HCT116 (cell line): ENCODE data around the gene TOPORS. TPM values are rescaled to one million over a fixed set of nuclear protein-coding genes. Genes with fewer than 3 reads are reported as not detected.
"Not testable (repeated sequence)": the region's sequence is repeated elsewhere in the genome, so short reads cannot be mapped to it uniquely, and the experiment has no call there.

ENCODE experiments used
- ATAC-seq: fragments of 200-7000 bp; cut with Tn5 transposase; 2 replicates; pipeline ENCODE4 v1.9.1; 2020; ENCODE audit warnings: mild to moderate bottlenecking, moderate library complexity
- BruUV-seq: library from RNA; stranded (reverse); fragments of 400-500 nt; replicated peaks from 2 replicates; lab custom pipeline; 2021; lab: Mats Ljungman, UMichigan
- CTCF ChIA-PET: fragments of 300-600 bp; sonication (Branson Sonifier 250); formaldehyde crosslinking; loops from one replicate; lab custom pipeline; 2021; ENCODE audit warnings: antibody characterized with exemption; lab: Charles Lee
- POLR2A ChIA-PET: fragments of 300-600, 350-600 bp; sonication (Branson Sonifier 250); formaldehyde crosslinking; loops from one replicate; lab custom pipeline; 2021; ENCODE audit warnings: antibody characterized with exemption; lab: Charles Lee
- RAD21 ChIA-PET, 2 experiments: fragments of 300-600 bp; sonication (Branson Sonifier 250); formaldehyde crosslinking; loops; one replicate each; lab custom pipeline; 2023; ENCODE audit warnings: low total read pairs in 2 of 2; ENCODE audit not compliant: uncharacterized antibody in 2 of 2, unreplicated experiment in 2 of 2, low non-redundant PET in 1 of 2; lab: Charles Lee
- DNase-seq: peaks from one replicate; pipeline ENCODE4 v3.0.0-alpha.2; 2010; ENCODE audit warnings: low read depth, low spot score
- H2AFZ ChIP-seq: fragments of 200-600 bp; shearing (Covaris generic), sonication (generic); 2 replicates; pipeline ENCODE4 v1.6.1; 2017; ENCODE audit warnings: low read depth, mixed run types, mixed read lengths, antibody characterized with exemption, low read length; ENCODE audit not compliant: poor library complexity, severe bottlenecking
- H3K27ac ChIP-seq: 2 replicates; pipeline ENCODE4 v1.5.1; 2012; ENCODE audit warnings: low read depth, low read length
- H3K27me3 ChIP-seq: fragments of 200-600 bp; sonication (generic); 2 replicates; pipeline ENCODE4 v1.6.1; 2016; ENCODE audit warnings: mixed run types, low read length, mixed read lengths; ENCODE audit not compliant: insufficient read depth
- H3K36me3 ChIP-seq, 2 experiments: fragments of 200-500 bp in 1 of 2; fragments of 200-600 bp in 1 of 2; sonication (Bioruptor generic) in 1 of 2; sonication (generic) in 1 of 2; 2 replicates each; pipeline versions ENCODE4 v1.5.1 to v1.6.1; 2014 to 2016; ENCODE audit warnings: low read length in 2 of 2, inconsistent platforms in 1 of 2, mixed read lengths in 1 of 2, mixed run types in 1 of 2; ENCODE audit not compliant: insufficient read depth in 2 of 2, control insufficient read depth in 1 of 2
- H3K4me1 ChIP-seq, 2 experiments: fragments of 200-600 bp in 1 of 2; sonication (generic) in 1 of 2; 2 replicates each; pipeline versions ENCODE4 v1.5.1 to v1.6.1; 2012 to 2017; ENCODE audit warnings: low read length in 2 of 2, inconsistent platforms in 1 of 2, mild to moderate bottlenecking in 1 of 2, mixed read lengths in 1 of 2, mixed run types in 1 of 2, moderate library complexity in 1 of 2; ENCODE audit not compliant: insufficient read depth in 2 of 2, control insufficient read depth in 1 of 2
- H3K4me2 ChIP-seq: fragments of 200-600 bp; sonication (generic); 2 replicates; pipeline ENCODE4 v1.6.1; 2017; ENCODE audit warnings: mixed run types, low read length, mixed read lengths
- H3K4me3 ChIP-seq, 2 experiments: fragments of 200-600 bp in 1 of 2; sonication (generic) in 1 of 2; replicated peaks in 1 of 2; 2 replicates each; pipeline ENCODE4 v1.5.1; 2011 to 2016; ENCODE audit warnings: low read length in 2 of 2, control low read depth in 1 of 2, low read depth in 1 of 2, mild to moderate bottlenecking in 1 of 2, mixed read lengths in 1 of 2, mixed run types in 1 of 2
- H3K79me2 ChIP-seq: fragments of 200-600 bp; sonication (generic); 2 replicates; pipeline ENCODE4 v1.6.1; 2017; ENCODE audit warnings: mild to moderate bottlenecking, mixed run types, low read length, moderate library complexity, mixed read lengths; ENCODE audit not compliant: insufficient read depth
- H3K9ac ChIP-seq: fragments of 200-600 bp; sonication (generic); 2 replicates; pipeline ENCODE4 v1.6.1; 2016; ENCODE audit warnings: low read length, mixed read lengths
- H3K9me2 ChIP-seq: fragments of 200-600 bp; sonication (generic), shearing (Covaris generic); 2 replicates; pipeline ENCODE4 v1.6.1; 2017; ENCODE audit warnings: mixed run types, mild to moderate bottlenecking, moderate library complexity; ENCODE audit not compliant: insufficient read depth
- H3K9me3 ChIP-seq, 2 experiments: fragments of 200-500 bp in 1 of 2; fragments of 200-600 bp in 1 of 2; sonication (Bioruptor generic) in 1 of 2; sonication (generic) in 1 of 2; 2 replicates each; pipeline ENCODE4 v1.6.1; 2014 to 2017; ENCODE audit warnings: low read length in 2 of 2, mixed read lengths in 2 of 2, inconsistent platforms in 1 of 2, low read depth in 1 of 2, mild to moderate bottlenecking in 1 of 2, mixed run types in 1 of 2, moderate library complexity in 1 of 2; ENCODE audit not compliant: control insufficient read depth in 1 of 2, insufficient read depth in 1 of 2
- H4K20me1 ChIP-seq: fragments of 200-600 bp; sonication (generic), shearing (Covaris generic); 2 replicates; pipeline ENCODE4 v1.6.1; 2017; ENCODE audit warnings: mixed run types, mild to moderate bottlenecking, moderate library complexity; ENCODE audit not compliant: insufficient read depth
- EGR1 ChIP-seq: IDR thresholded peaks from 2 replicates; pipeline ENCODE4 v1.6.1; 2012; ENCODE audit warnings: low read depth
- ELF1 ChIP-seq: IDR thresholded peaks from 2 replicates; pipeline ENCODE4 v1.6.1; 2012; ENCODE audit warnings: low read depth, borderline replicate concordance
- POLR2AphosphoS5 ChIP-seq: IDR thresholded peaks from 2 replicates; pipeline ENCODE4 v1.6.1; 2011; ENCODE audit warnings: mild to moderate bottlenecking, low read depth, low read length, moderate library complexity
- RAD21 ChIP-seq: IDR thresholded peaks from 2 replicates; pipeline ENCODE4 v1.6.1; 2012; ENCODE audit warnings: low read depth, mild to moderate bottlenecking
- REST ChIP-seq: IDR thresholded peaks from 2 replicates; pipeline ENCODE4 v1.6.1; 2012; ENCODE audit warnings: low read depth
- ZFX ChIP-seq: fragments of 450-650 bp; IDR thresholded peaks from 2 replicates; pipeline ENCODE4 v1.6.1; 2017
- ZNF274 ChIP-seq: fragments of 200-500 bp; sonication (Bioruptor generic); IDR thresholded peaks from 2 replicates; pipeline ENCODE4 v1.6.1; 2014; ENCODE audit warnings: mild to moderate bottlenecking, low read depth, low read length, inconsistent platforms
- intact Hi-C: fragments of 100-400 bp; cut with micrococcal nuclease; formaldehyde crosslinking; loops from 2 replicates; pipeline ENCODE4 v1.10.0; 2022
- total RNA-seq: library from RNA; stranded (reverse); gene quantifications from one replicate; pipeline ENCODE4 v1.2.1, GENCODE V29; 2021; ENCODE audit not compliant: unreplicated experiment
- TF ChIP-seq, protein P1 (sequence below): IDR thresholded peaks from 2 replicates; pipeline ENCODE4 v1.6.1; 2011; ENCODE audit warnings: mild to moderate bottlenecking, low read length, moderate library complexity; ENCODE audit not compliant: insufficient replicate concordance; ENCODE audit errors: extremely low read depth

TOPORS gene
- total RNA-seq, 1 experiment from 2014 or later: 12.7 TPM

DNA sequence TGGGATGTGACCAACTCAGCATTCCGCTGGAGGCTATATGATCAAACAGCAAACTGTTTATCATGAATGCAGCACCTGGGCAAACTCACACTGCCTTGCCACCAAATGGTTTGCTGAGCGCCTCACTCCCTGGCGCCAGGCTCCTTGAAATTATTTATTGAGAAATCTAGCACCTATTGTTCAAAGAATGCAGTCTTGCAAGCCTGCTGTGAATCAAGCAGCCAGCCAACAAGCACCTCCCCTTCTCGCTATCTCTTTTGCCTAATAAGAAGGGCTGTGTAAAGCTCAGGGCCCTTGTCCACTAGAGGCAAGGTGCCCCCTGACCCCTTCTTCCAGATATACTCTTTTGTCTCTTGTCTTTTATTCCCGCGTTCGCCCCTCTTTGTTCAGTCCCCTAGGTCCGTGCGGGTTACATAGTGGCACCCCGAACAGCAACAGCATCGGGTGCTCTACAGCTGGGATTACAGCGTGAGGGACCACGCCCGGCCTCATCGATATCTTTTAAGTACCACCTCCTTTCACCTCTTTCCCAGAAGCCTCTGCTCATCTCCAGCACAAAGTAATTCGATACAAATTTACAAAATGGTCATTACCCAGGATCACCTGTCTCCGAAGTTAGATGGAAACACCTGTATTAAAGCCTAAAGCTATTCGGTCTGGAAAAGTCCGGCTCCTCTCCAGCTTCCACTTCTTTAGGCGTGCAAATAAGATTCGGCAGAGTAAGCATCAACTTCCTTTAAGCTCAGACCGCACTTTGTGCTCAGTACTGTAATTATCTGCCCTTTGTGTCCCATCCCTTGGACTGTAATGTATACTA, 27.3 kb downstream of the TOPORS start:
- H3K36me3 ChIP-seq: no peaks in the 10 kb centered on the region
- peak overlapping the region; percentile 78 for H3K9ac ChIP-seq
- ATAC-seq (peak; percentile 52), DNase-seq (no peak)
- POLR2A ChIA-PET: no interaction called here
- peak overlapping the region; percentile 76 to 81 for H3K4me3 ChIP-seq
- CTCF ChIA-PET: interaction anchor here (1.5 to 3.3 kb wide), 5 partner anchors 18 to 146 kb away, joined by 6 to 62 read pairs (median 7); partner anchors contain the start of gene ACO1
- no peaks in the 10 kb centered on the region for H3K9me2 ChIP-seq
- BruUV-seq: TSS peak; percentile 62
- TF ChIP-seq, protein P1, sequence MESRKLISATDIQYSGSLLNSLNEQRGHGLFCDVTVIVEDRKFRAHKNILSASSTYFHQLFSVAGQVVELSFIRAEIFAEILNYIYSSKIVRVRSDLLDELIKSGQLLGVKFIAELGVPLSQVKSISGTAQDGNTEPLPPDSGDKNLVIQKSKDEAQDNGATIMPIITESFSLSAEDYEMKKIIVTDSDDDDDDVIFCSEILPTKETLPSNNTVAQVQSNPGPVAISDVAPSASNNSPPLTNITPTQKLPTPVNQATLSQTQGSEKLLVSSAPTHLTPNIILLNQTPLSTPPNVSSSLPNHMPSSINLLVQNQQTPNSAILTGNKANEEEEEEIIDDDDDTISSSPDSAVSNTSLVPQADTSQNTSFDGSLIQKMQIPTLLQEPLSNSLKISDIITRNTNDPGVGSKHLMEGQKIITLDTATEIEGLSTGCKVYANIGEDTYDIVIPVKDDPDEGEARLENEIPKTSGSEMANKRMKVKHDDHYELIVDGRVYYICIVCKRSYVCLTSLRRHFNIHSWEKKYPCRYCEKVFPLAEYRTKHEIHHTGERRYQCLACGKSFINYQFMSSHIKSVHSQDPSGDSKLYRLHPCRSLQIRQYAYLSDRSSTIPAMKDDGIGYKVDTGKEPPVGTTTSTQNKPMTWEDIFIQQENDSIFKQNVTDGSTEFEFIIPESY: no peak
- no peak for TF ChIP-seq REST
- no peak for TF ChIP-seq ZNF274
- TF ChIP-seq RAD21: no peak
- no peak for TF ChIP-seq EGR1
- TF ChIP-seq ZFX: no peak
- TF ChIP-seq ELF1: no peak
- no peak for TF ChIP-seq POLR2AphosphoS5
- H3K4me1 ChIP-seq: peaks cover 11 to 25% of the 10 kb centered on the region in 2 experiments; a peak in 3 of 4 replicates
- peak overlapping the region; percentile 97 for H3K4me2 ChIP-seq
- H4K20me1 ChIP-seq: no peaks in the 10 kb centered on the region
- H3K9me3 ChIP-seq: no peaks in the 10 kb centered on the region
- RAD21 ChIA-PET: interaction anchor here in 1 of 2 experiments (1.5 kb wide), 1 partner anchor 141 kb away, joined by 4 read pairs; the partner anchor contains the start of gene ACO1
- H3K27me3 ChIP-seq: no peaks in the 10 kb centered on the region
- peaks cover 21% of the 10 kb centered on the region for H3K79me2 ChIP-seq
- peak overlapping the region; percentile 82 for H2AFZ ChIP-seq
- peak overlapping the region; percentile 76 for H3K27ac ChIP-seq
- intact Hi-C loops: no loop called here

DNA sequence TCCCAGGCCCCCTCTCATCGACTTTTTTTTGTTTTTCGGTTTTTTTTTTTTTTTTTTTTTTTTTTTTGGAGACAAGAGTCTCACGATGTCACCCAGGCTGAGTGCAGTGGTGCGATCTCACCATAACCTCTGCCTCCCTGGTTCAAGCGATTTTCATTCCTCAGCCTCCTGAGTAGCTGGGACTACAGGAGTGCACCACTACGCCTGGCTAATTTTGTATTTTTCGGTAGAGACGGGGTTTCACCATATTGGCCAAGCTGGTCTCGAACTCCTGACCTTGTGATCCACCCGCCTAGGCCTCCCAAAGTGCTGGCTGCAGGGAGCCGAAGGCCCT, 27.9 kb downstream of the TOPORS start:
- RAD21 ChIA-PET, POLR2A ChIA-PET, H3K9me3 ChIP-seq, H3K36me3 ChIP-seq, H4K20me1 ChIP-seq, BruUV-seq, H3K9me2 ChIP-seq, ATAC-seq, intact Hi-C loops, DNase-seq, H3K27me3 ChIP-seq, H2AFZ ChIP-seq: not testable (repeated sequence)
- H3K4me1 ChIP-seq: peaks cover 11 to 25% of the 10 kb centered on the region in 2 experiments; a peak in 3 of 4 replicates
- peak overlapping the region in 1 of 2 experiments; percentile 81; a peak in 3 of 4 replicates for H3K4me3 ChIP-seq
- CTCF ChIA-PET: interaction anchor here (3.3 kb wide), 1 partner anchor 145 kb away, joined by 62 read pairs; no protein-coding TSS in a partner anchor
- H3K9ac ChIP-seq: peak overlapping the region; percentile 78; the same call in 1 of the 2 replicates
- H3K4me2 ChIP-seq: peak overlapping the region; percentile 97
- H3K27ac ChIP-seq: peak overlapping the region; percentile 76; the same call in 1 of the 2 replicates
- peaks cover 21% of the 10 kb centered on the region for H3K79me2 ChIP-seq
